Measurements from ENCODE around the gene CRADD. TPM values are rescaled to one million over a fixed set of nuclear protein-coding genes. Genes with fewer than 3 reads are reported as not detected.

The CRADD gene
- total RNA-seq, 1 donor from 2014 or later, result 9.1 TPM

DNA sequence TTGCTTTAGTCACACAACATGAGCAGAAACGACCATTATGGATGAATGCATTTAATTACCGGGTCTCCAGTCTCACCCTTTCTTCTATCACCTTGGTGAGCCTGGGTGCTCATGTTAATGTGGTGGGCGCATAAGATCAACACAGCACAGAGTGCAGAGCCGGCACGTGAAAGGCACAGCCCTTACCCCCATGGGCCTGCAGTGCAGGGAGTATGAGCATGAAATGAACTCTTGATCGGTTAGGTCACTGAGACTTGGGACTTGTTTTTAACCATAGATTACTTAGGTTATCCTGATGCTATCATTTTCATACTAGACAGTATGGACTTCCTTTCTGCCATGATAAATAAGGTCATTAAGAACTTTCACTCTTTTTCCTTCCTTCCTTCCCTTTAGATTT is 156.8 kb downstream of the CRADD start:
- no peak for DNase-seq (ENCODE audit: low spot score)

DNA sequence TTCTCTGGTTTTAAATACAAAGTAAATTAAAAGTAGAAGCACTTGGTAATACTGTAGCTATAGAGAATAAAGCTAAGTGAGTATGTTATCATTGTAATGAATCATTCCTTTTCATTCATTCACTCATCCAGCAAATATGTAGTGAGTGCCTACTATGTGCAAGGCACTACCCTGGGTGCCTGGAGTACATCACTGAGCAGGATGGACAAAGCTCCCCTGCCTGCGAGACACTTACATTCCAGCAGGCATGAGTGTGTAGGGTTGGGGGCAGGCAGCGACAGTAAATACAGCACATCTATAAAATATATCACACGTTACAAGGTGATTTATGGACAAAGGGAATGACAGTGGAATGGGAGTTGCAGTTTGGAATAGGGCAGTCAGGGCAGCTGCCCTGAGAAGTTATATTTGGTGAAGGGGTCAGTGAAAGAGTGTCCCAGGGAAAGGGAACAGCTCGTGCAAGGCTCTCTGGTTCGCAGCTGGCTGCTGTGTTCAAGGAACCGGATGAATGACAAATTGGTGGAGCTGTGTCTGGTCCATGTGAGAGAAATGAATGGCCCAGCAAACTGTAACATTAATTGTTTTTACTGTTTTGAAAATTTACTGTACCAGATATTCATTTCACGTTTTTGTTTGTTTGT is 159.6 kb downstream of the CRADD start:
- Mint-ChIP-seq H3K4me1 (ENCODE audit: low read depth) (peaks cover 6% of the 10 kb centered on the region), H3K4me3 (ENCODE audit: unreplicated experiment) (no peak overlapping the region), H3K9me3 (ENCODE audit: low read depth) (no peaks in the 10 kb centered on the region), H3K36me3 (ENCODE audit: low read depth) (no peaks in the 10 kb centered on the region), H3K27ac (ENCODE audit: unreplicated experiment) (no peak overlapping the region), H3K27me3 (ENCODE audit: low read depth) (no peaks in the 10 kb centered on the region)
- TF ChIP-seq, protein P1, sequence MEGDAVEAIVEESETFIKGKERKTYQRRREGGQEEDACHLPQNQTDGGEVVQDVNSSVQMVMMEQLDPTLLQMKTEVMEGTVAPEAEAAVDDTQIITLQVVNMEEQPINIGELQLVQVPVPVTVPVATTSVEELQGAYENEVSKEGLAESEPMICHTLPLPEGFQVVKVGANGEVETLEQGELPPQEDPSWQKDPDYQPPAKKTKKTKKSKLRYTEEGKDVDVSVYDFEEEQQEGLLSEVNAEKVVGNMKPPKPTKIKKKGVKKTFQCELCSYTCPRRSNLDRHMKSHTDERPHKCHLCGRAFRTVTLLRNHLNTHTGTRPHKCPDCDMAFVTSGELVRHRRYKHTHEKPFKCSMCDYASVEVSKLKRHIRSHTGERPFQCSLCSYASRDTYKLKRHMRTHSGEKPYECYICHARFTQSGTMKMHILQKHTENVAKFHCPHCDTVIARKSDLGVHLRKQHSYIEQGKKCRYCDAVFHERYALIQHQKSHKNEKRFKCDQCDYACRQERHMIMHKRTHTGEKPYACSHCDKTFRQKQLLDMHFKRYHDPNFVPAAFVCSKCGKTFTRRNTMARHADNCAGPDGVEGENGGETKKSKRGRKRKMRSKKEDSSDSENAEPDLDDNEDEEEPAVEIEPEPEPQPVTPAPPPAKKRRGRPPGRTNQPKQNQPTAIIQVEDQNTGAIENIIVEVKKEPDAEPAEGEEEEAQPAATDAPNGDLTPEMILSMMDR (IDR thresholded peaks at IDR 0.05), result no peak
- DNase-seq (ENCODE audit: low spot score), result no peak

More for the DNA sequence above, 156.8 kb downstream of the CRADD start:
- H3K4me1 Mint-ChIP-seq (ENCODE audit: low read depth), result peaks cover 16% of the 10 kb centered on the region
- no peaks in the 10 kb centered on the region for H3K36me3 Mint-ChIP-seq (ENCODE audit: low read depth)
- H3K4me3 Mint-ChIP-seq (ENCODE audit: unreplicated experiment), result no peak overlapping the region
- no peaks in the 10 kb centered on the region for H3K9me3 Mint-ChIP-seq (ENCODE audit: low read depth)
- TF ChIP-seq, protein P1 (IDR thresholded peaks at IDR 0.05), result no peak
- no peak overlapping the region for H3K27ac Mint-ChIP-seq (ENCODE audit: unreplicated experiment)
- H3K27me3 Mint-ChIP-seq (ENCODE audit: low read depth), result no peaks in the 10 kb centered on the region

DNA sequence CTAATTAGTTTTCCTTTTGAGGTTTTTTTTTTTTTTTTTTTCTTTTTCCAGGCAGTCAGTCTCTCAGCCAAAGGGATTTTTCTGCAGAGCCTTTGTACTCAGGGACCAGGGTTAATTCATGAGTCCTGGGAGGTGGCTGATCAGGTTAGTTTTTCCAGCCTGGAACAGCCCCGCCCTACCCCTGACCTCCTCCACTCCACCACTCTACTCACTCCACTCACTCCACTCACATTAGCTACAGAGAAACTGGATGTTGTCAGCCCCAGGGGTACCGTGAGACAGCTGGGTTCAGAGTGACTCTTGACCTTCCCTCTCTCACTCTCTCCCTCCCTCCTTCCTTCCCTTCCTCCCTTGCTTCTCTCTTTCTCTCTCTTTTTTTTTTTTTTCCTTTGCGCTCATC is 161.0 kb downstream of the CRADD start:
- Mint-ChIP-seq H3K9me3 (ENCODE audit: low read depth) (no peaks in the 10 kb centered on the region), H3K4me1 (ENCODE audit: low read depth) (peaks cover 5% of the 10 kb centered on the region), H3K4me3 (ENCODE audit: unreplicated experiment) (no peak overlapping the region), H3K27me3 (ENCODE audit: low read depth) (no peaks in the 10 kb centered on the region), H3K36me3 (ENCODE audit: low read depth) (no peaks in the 10 kb centered on the region), H3K27ac (ENCODE audit: unreplicated experiment) (no peak overlapping the region)
- TF ChIP-seq, protein P1 (IDR thresholded peaks at IDR 0.05), result no peak
- DNase-seq (ENCODE audit: low spot score), result no peak

DNA sequence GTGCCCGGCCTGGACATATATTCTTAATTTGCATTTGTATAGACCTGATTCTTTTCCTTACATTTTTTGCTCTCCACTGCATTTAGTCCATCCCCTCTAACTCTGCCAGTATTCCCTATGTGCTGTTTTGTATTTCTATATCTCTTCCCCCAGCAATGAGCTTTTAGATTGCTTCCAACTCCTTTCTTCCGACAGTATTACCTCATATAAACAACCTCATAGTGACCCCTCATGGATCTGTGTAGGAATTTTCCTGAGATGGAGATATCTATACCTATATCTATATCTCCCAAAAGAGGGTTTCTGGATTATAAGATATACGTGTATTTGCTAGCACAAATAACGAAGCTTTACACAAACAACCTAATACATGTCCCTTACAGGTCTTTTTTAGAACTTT is 161.9 kb downstream of the CRADD start:
- no peaks in the 10 kb centered on the region for H3K36me3 Mint-ChIP-seq (ENCODE audit: low read depth)
- no peaks in the 10 kb centered on the region for H3K27me3 Mint-ChIP-seq (ENCODE audit: low read depth)
- H3K4me1 Mint-ChIP-seq (ENCODE audit: low read depth), result no peaks in the 10 kb centered on the region
- DNase-seq (ENCODE audit: low spot score), result no peak
- no peaks in the 10 kb centered on the region for H3K9me3 Mint-ChIP-seq (ENCODE audit: low read depth)
- H3K4me3 Mint-ChIP-seq (ENCODE audit: unreplicated experiment), result no peak overlapping the region
- H3K27ac Mint-ChIP-seq (ENCODE audit: unreplicated experiment), result no peak overlapping the region
- TF ChIP-seq, protein P1 (IDR thresholded peaks at IDR 0.05), result peak; percentile 38

DNA sequence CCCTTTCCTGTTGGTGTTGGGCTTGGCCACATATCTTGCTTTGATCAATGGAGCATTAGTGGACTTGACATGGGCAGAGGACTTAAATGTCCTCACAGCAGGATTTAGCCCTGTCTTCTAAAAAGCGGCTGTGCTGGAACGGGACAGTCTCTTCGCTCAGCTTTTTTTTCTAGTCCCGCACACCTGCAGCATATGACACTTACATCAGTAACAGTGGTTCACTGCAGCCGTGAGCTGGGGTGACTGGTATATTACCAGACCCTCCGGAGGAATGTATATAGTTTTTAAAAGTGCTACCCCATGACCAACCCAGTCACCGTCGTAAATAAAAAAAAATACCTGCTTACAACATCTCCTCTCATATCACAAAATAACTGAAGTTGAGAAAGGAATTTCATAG is 164.5 kb downstream of the CRADD start:
- Mint-ChIP-seq H3K36me3 (ENCODE audit: low read depth) (no peaks in the 10 kb centered on the region), H3K27me3 (ENCODE audit: low read depth) (no peaks in the 10 kb centered on the region), H3K9me3 (ENCODE audit: low read depth) (no peaks in the 10 kb centered on the region), H3K4me1 (ENCODE audit: low read depth) (no peaks in the 10 kb centered on the region), H3K27ac (ENCODE audit: unreplicated experiment) (no peak overlapping the region), H3K4me3 (ENCODE audit: unreplicated experiment) (no peak overlapping the region)
- TF ChIP-seq, protein P1 (IDR thresholded peaks at IDR 0.05), result no peak
- no peak for DNase-seq (ENCODE audit: low spot score)

Measured in chondrocyte (in vitro differentiated cells).